GM12801 (cell line): ENCODE results near the gene MYLK4.

Source experiments
- TF ChIP-seq, protein P1 (sequence below): IDR thresholded peaks from one replicate; pipeline ENCODE4 v1.5.1; 2011; ENCODE audit warnings: control low read depth; ENCODE audit not compliant: insufficient read length; ENCODE audit errors: extremely low read depth

Gene MYLK4

DNA sequence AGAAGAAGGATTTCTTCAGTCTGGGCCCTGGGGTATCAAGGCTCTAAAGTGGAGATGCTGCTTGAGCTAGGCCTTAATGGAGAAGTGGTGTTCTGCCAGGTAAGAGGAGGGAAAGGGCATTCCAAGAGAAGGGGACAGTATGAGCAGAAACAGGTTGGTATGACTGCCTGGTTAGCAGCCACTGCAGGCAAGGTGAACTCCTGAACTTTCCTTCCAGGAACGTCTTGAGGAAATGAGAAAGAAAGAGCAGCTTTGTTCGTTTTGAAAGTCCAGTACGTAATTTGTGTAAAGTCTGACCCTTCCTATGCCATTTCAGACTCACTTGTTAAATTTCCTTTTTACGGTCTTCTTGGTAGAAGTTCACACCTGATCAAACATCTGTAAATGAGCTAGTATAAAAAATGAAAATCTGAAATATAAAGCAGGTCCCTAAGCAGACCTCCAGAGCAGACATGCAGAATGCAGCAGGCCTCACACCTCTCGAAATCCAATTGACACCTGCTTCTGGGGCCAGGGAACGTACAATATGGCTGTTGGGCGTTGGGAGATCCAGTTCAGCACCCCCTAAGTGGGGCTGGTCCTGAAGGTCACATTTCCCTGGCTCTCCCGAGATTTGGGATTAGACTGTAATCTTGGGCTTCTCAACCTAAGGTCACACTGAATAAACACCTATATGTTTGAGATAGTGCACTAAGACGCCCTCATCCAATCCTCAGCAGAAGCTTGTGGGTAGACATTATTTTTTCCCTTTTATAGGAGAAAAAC is 33.6 kb downstream of the MYLK4 start:
- TF ChIP-seq, protein P1, sequence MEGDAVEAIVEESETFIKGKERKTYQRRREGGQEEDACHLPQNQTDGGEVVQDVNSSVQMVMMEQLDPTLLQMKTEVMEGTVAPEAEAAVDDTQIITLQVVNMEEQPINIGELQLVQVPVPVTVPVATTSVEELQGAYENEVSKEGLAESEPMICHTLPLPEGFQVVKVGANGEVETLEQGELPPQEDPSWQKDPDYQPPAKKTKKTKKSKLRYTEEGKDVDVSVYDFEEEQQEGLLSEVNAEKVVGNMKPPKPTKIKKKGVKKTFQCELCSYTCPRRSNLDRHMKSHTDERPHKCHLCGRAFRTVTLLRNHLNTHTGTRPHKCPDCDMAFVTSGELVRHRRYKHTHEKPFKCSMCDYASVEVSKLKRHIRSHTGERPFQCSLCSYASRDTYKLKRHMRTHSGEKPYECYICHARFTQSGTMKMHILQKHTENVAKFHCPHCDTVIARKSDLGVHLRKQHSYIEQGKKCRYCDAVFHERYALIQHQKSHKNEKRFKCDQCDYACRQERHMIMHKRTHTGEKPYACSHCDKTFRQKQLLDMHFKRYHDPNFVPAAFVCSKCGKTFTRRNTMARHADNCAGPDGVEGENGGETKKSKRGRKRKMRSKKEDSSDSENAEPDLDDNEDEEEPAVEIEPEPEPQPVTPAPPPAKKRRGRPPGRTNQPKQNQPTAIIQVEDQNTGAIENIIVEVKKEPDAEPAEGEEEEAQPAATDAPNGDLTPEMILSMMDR: no peak

GRCh38 chr6:2715737-2716136 is 35.0 kb downstream of the MYLK4 start:
- TF ChIP-seq, protein P1: no peak

GRCh38 chr6:2714111-2714895 is 36.4 kb downstream of the MYLK4 start:
- TF ChIP-seq, protein P1: no peak

DNA sequence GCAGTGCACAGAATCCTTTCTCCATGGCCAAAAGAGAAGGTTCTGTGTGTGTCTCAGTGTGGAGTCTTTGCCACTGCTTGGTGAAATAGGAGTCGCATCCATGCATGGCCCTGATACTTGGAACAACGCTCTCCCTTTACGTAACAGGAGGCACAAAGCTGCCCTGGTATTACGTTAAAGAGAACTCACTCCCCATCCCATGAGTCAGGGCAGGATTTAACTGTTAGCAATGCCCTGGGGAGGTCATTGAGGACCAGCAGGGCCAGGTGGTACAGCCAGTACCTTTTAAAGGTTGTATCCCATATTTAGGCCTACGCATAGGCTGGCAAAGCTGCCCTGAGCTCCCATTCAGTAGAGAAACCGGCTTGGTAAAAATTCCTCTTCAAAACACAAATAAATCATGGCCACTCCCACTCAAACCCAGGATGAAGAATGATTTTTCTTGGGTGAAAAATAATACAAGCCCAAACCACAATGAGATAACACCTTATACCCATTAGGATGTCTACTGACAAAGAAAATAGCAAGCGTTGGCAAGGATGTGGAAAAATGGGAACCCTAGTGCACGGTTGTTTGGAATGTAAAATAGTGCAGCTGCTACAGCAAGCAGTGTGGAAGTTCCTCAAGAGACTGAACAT is 37.1 kb downstream of the MYLK4 start:
- TF ChIP-seq, protein P1: no peak

- TF ChIP-seq, protein P1: no peak
These were observed 38.6 kb downstream of the MYLK4 start for GRCh38 chr6:2712102-2712501.

DNA sequence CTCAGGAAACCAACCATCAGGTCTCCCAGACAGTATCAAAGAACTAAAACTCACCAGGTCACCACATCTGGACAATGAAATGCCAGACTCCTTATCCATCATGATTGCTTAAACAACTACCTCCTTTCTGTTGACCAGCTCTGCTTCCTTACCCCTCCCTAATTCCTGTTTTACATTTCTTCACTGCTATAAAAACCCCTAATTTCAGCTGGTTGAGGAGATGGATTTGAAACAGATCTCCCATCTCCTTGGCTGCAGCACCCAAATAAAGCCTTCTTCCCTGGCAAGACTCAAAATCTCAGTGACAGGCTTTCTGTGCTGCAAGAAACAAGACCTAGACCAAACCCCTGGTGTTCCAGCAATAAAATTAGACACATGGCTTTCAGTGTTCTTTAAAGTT is 40.3 kb downstream of the MYLK4 start:
- TF ChIP-seq, protein P1: no peak

DNA sequence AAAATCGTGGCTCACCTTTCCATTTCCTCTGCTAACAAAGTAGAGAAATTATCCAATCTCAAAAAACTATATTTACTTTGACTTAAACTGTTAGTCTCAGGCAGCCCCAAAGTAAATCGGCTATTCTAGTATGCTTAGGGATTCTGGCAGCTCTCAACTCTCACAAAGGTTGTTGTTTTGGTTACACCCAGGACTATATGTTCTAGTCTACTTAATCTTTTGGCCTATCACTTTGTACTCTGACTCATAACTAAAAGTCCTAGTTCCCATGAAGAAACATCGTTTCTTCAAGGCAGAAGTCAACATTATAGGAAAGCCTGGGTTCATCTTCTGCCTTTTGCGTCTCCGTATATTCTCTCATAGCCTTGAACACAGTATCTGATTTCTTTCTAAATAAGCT is 42.3 kb downstream of the MYLK4 start:
- TF ChIP-seq, protein P1: no peak
